Fibroblast of peridontal ligament (primary cell): Measurements from ENCODE around the gene SLCO2A1.

Experiments
- DNase-seq: peaks from one replicate; pipeline ENCODE4 v3.0.0-alpha.2; 2010; ENCODE audit errors: extremely low read depth

The SLCO2A1 gene

DNA sequence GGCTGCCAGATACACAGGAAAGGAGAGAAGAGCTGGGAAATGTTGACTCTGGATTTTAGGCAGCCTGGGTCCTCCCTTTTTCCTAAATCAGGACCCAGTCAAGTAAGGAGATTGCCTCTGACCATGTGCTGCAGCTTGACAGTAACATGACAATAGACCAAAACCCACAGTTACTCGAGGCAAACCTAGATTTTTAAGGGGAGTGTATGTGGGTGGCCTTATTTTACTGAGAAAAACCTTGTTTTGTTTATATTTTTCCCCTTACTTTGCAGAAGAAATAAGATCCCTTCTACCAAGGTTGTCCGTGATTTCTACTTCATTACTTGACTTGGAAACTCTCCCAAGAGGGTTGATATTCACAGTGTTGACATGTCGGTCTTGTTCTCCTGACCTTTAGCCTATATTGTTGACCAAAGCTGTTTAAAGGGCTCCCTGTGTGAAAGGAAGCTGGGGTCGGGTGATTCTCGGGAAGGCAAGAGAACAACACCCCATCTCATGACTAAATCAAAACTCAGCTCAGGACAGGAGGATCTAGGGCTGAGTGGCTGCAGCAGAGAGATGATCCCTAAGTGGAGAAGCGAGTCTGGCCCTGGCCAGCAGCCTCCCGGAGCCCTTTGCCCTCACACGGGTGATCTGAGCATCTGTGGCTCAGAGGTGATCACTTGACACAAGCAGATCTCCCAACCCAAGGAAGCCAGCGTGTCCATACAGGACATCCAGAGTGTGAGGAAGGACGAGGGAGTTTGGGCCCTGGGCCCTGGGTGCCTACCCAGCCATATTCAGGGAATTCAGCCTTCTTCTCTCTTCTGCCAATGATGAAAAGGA is 31.0 kb upstream of the SLCO2A1 start:
- no peak for DNase-seq

DNA sequence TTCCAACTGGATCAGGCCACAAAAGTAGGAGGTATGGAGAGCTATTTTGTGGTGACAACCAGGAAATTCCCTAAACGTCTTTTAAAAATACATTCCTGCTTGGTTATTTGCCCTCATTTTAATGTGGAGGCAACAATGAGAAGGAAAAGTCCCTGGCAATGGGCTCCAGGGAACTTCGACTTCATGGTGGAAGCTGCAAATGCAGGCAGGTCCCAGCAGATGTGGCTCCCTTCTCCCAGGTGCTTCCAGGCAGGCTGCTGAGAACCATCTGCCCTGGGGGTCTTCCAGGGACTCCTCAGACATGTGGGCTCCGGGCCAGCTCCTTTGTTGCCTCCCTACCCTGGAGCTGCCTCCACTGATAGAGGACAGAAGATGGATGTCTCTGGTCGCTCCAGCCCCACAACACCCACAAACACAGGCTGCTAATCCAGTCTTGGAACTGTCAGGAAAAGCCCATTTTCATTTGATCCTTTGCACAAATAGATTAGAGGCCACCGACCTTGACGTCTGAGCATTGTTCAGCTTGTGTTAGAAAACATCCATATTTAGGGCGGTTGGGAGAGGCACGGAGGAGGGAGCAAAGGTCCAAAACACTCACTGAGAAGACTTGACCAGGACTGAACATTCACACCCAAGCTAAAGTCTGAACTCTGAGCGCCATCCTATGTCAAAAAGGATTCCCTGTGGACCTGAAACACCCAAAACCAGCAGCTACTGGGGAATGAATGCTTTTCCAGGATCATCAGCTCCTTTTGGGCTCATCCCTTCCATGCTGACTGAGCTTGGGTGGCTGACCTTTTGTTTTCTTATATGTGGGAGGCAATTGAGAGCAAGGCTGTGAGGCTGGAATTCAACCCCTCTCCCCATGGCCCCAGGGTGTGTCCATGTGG is 30.2 kb upstream of the SLCO2A1 start:
- DNase-seq, result no peak

- DNase-seq, result no peak
Observed at GRCh38 chr3:134059035-134059601, 29.4 kb upstream of the SLCO2A1 start.

- DNase-seq, result no peak
Observed at GRCh38 chr3:134057654-134058110, 28.0 kb upstream of the SLCO2A1 start.

DNA sequence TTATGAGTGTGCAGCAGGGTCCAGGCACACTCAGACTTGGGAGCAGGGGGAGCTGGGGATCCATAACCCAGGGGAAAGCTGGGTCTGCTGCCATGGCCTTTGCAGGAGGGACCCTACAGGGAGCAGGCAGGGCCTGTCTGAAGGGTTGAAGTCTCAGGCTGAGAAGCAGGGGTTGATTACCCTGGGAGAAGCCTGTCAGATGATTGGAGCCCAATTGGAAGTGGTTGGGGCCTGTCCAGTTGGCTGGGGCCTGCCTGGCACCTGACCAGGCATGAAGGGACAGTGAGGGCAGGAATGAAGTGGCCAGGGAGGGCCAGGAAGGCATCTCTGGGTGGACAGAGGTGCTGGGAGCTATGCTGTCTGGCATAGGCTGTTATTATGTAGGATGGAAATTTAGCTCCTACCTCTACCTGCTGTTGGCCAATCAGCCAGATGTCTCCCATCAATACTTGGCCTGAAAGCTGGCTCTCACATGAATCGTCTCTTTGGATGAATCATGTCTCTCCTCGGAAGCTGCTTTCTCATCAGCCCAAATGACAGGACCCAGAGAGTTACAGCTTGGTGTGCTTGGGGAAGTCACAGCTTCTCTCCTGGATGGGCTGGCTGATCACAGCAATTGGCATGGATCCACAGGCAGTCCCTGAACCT is 27.4 kb upstream of the SLCO2A1 start:
- DNase-seq, result no peak

GRCh38 chr3:134056464-134056891 is 26.8 kb upstream of the SLCO2A1 start:
- DNase-seq, result no peak

DNA sequence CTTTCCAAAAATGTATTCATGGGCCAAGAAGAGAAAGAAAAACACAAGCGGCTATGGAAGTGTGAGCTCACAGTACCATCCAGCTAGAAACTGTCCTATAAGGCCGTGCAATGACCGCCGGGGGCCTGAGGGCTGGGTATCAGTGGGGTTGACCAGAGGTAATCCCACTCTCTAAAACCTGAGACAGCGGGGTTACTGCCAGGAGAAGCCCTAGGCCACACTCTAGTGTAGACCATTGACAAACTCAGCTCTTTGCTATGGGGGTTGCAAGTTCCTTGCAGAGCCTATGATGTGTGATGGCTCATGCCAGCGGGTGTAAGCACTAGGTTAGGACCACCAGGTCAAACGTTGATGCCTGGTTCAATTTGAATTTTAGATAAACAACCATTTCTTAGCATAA is 25.9 kb upstream of the SLCO2A1 start:
- DNase-seq, result no peak

DNA sequence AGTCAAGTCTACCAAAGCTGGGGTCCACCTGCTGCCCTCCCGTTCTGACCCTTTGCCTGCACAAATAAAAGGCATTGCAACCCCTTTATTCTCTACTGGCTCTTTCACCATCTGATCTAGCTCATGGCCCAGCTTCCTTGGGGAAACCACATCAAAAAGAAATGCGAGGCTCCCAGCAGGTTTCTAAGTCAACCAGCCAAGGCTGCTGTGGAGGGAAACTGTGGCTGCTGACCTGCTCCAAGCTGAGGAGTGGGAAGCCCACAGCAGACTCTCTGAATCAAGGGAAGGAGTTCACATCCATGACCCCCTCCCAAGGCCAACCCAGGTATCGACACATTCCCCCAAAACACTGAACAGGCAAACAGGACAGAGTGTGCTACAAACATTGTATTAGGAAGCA is 25.2 kb upstream of the SLCO2A1 start:
- DNase-seq, result no peak

- no peak for DNase-seq
Observed at GRCh38 chr3:134054231-134054630, 24.5 kb upstream of the SLCO2A1 start.

DNA sequence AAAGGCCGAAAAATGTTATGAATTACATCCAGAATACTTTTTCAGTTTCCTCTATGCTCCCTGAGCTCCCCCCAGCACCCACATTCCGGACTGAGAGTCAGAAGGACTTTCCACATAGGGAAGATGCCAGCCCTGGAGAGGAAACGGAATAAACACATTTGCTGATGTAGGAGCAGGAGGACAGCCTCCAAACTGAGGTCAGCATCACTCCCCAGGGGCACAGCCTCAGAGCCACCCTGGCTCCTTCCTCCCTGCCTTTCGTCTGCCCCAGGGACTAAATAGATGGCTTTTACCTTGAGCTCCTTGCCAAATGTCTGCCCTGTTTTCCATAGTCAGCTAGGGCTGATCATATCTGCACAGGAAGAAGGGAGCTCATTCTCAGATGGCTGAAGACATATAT is 22.6 kb upstream of the SLCO2A1 start:
- no peak for DNase-seq

DNA sequence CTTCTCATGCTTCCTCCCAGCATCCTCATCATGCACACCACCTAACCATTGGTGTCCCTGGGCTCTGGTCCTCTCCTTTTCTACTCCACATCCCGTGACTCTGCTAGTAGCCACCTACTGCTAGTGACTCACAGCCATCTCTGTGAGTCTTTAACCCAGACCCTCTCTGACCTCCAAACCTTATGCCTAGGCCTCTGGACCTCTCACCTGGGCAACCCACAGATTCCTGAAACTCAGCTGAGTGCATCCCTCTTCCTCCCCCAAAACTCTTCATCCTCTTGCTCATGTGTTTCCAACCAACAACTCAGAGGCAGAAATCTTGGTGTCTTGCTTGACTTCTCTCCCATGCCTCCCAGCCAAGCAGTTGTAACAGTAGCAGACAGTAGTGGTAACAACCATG is 20.0 kb upstream of the SLCO2A1 start:
- DNase-seq, result no peak

DNA sequence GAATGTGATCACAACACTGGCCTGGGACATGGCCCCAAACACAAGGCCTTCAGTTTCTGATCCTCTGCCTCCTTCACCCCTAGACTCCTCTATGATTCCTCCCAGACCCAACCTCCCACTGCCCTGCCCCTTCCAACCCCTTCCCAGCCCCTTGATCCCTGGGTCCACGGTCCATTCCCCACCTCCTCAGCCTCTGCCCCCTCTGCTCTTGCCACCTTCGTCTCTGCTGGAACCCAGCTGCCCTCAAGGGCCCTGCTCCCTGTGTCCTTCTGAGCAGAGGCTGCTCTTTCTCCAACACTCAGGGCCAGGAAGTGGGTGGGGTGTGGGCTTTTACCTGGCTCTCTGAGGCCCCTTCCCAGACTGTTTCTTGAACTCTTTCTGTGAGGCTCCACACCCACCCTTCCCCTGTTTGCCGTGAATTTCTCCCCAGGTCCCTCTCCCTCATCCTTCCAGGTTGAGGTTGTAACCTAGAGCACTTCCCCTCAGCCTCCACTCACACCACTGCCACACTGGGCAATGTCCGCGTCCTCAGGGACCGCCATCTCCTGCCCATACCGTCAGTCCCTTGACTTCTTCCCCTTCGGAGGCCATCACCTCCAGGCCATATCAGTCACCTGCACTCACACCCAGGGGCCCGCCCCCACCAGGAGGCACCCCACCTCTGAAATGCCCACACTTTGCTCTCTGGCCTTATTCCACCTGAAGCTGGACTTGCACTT is 18.7 kb upstream of the SLCO2A1 start:
- DNase-seq, result no peak

DNA sequence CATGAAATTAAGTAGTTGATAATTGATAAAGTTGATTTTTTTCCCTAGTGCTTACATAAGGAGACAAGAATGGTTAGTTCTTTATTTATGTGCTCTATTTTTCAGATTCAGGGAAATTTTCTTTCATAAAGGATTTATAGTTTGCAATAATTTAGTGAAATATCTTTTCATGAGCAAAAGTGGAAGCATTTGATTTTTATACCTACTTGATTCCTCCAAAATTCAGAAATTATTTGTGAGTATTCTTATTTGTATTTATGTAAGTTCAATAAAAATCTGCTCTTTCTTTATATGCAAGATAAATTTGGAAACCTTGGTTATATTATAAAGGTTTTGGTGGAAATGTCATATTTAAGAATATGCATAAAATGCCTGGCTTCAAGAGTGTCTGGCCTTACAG is 14.7 kb upstream of the SLCO2A1 start:
- no peak for DNase-seq

DNA sequence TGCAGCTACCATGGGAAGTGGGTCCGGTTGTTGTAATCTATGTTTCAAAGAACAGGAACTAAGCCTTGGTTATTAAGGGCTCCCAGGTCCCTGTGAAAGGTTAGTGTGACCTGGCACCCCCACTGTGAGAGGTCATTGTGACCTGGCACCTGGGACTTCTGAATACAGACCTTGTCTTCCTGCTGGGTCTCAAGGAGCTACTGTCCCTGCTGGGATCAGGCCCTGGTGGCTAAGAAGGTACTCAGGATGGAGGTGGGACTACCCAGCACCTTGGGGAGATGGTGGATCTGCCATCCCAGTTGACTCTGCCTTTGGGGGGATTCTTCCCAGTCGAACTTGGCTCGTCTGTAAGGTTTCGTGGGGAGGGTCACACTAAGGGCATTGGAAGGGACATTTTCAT is 10.3 kb upstream of the SLCO2A1 start:
- no peak for DNase-seq

DNA sequence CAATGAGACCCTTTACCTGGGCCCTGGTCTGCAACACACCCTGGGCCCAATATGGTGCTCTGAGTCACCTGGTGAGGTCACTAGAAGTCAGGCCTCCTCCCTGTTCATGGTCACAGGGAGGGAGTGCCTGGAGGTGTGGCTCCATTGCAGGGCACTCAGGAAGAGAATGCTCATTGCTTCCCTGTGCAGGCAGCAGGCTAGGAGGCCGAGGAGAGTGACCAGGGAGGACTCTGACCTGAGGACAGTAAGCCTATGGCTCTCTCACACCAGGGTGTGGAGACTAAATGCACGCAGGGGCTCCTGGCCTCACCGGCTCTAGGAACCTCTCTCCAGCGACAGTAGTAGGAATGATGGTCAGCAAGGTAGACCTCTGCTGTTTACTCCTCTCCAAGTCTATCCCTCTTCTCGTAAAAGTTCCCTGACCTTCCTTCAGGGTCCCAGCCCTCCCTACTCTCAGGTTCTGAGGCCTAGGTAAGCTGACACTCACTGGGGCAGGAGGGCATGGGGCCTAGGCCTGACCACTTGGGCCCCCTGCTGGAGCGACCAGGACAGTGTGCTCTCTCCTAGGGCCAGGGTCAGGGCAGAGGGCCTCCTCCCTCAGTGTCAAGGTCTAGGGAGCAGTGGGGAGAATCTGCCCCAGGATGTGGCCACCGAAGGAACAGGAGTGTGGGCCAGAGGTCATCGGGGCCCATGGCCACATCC is 9.6 kb upstream of the SLCO2A1 start:
- no peak for DNase-seq

- DNase-seq, result no peak
Observed at GRCh38 chr3:134038716-134039115, 9.0 kb upstream of the SLCO2A1 start.

GRCh38 chr3:134038071-134038491 is 8.4 kb upstream of the SLCO2A1 start:
- DNase-seq, result no peak

- no peak for DNase-seq
Observed at GRCh38 chr3:134037168-134037567, 7.4 kb upstream of the SLCO2A1 start.

GRCh38 chr3:134036291-134036690 is 6.6 kb upstream of the SLCO2A1 start:
- no peak for DNase-seq

- DNase-seq, result no peak
Observed at GRCh38 chr3:134035836-134036235, 6.1 kb upstream of the SLCO2A1 start.
